A673 (cell line): ENCODE data around the gene MB21D2. TPM values are rescaled to one million over a fixed set of nuclear protein-coding genes. Genes with fewer than 3 reads are reported as not detected.
A peak's percentile ranks its signal among the peaks of the same experiment; 100 is the strongest.

ENCODE experiments used
- BruUV-seq: library from RNA; stranded (reverse); fragments of 400-500 nt; replicated peaks from 2 replicates; lab custom pipeline; 2021; lab: Mats Ljungman, UMichigan
- CTCF ChIA-PET: fragments of 300-600 bp; sonication (Branson Sonifier 250); formaldehyde crosslinking; loops from one replicate; lab custom pipeline; 2022; ENCODE audit warnings: antibody characterized with exemption; lab: Charles Lee
- POLR2A ChIA-PET: fragments of 300-600 bp; sonication (Branson Sonifier 250); formaldehyde crosslinking; loops from one replicate; lab custom pipeline; 2022; ENCODE audit warnings: antibody characterized with exemption; ENCODE audit not compliant: low non-redundant PET; lab: Charles Lee
- DNase-seq: peaks from one replicate; pipeline ENCODE4 v3.0.0-alpha.2; 2015; ENCODE audit warnings: low spot score
- H3K27ac ChIP-seq: fragments of 200-600 bp; sonication (generic); 2 replicates; pipeline ENCODE4 v1.5.1; 2016; ENCODE audit warnings: mixed run types, low read depth, mild to moderate bottlenecking, mixed read lengths, antibody characterized with exemption, low read length; ENCODE audit not compliant: poor library complexity, severe bottlenecking
- H3K27me3 ChIP-seq: fragments of 200-600 bp; sonication (generic); replicated peaks from 2 replicates; pipeline ENCODE4 v1.6.1; 2017; ENCODE audit warnings: mixed run types, low read depth, mild to moderate bottlenecking, mixed read lengths, antibody characterized with exemption, low read length; ENCODE audit not compliant: insufficient read depth, poor library complexity
- H3K36me3 ChIP-seq: fragments of 200-600 bp; sonication (generic); 2 replicates; pipeline ENCODE4 v1.6.1; 2016; ENCODE audit warnings: mixed run types, mild to moderate bottlenecking, mixed read lengths, antibody characterized with exemption, low read length; ENCODE audit not compliant: insufficient read depth, poor library complexity, severe bottlenecking
- H3K4me1 ChIP-seq: fragments of 200-600 bp; sonication (generic); 2 replicates; pipeline ENCODE4 v1.6.1; 2017; ENCODE audit warnings: mixed run types, mild to moderate bottlenecking, mixed read lengths, antibody characterized with exemption, low read length; ENCODE audit not compliant: insufficient read depth, poor library complexity, severe bottlenecking
- H3K4me3 ChIP-seq: fragments of 200-600 bp; sonication (generic); 2 replicates; pipeline ENCODE4 v1.5.1; 2016; ENCODE audit warnings: low read depth, mixed run types, mild to moderate bottlenecking, mixed read lengths, low read length; ENCODE audit not compliant: poor library complexity, severe bottlenecking
- H3K9me3 ChIP-seq: fragments of 200-600 bp; sonication (generic); 2 replicates; pipeline ENCODE4 v1.6.1; 2016; ENCODE audit warnings: mixed run types, low read depth, mild to moderate bottlenecking, mixed read lengths, antibody characterized with exemption, low read length; ENCODE audit not compliant: poor library complexity, severe bottlenecking
- EZH2 ChIP-seq: fragments of 200-600 bp; sonication (generic); IDR thresholded peaks from 2 replicates; pipeline ENCODE4 v1.6.1; 2017; ENCODE audit warnings: borderline replicate concordance, low read depth, mild to moderate bottlenecking, mixed read lengths, antibody characterized with exemption, low read length; ENCODE audit not compliant: poor library complexity, severe bottlenecking
- intact Hi-C: fragments of 100-400 bp; cut with micrococcal nuclease; formaldehyde crosslinking; loops from one replicate; pipeline ENCODE4 v1.10.0; 2022; ENCODE audit not compliant: unreplicated experiment
- total RNA-seq: library from RNA; stranded (reverse); gene quantifications from 2 replicates; pipeline ENCODE4 v1.2.3, GENCODE V29; 2021
- TF ChIP-seq, protein P1 (sequence below): fragments of 300-800, 200-600 bp; sonication (generic); conservative IDR thresholded peaks from 2 replicates; pipeline ENCODE4 v1.5.1; 2017; ENCODE audit warnings: low read depth, mild to moderate bottlenecking, antibody characterized with exemption, low read length, moderate library complexity, mixed read lengths

The MB21D2 gene
- total RNA-seq, 1 experiment from 2014 or later: 8.1 TPM

DNA sequence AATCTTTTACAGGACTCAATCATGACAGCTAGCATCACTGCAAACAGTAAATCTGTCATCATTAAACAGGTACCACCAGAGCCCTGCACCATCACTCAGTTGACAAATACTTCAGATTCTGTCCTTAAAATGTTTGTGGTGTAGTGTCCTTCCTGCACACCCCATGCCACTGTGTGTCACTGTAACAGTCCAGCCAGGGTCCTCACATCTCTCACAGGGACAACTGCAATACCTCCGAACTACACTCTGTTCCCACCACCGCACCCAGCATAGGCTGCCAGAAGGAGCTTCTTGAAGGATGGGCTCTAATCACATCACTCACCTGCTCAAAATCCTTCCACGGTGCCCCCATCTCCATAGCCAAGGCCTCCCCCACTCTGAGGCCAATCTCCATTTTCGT, 100.2 kb downstream of the MB21D2 start:
- no peak overlapping the region for H3K27ac ChIP-seq
- intact Hi-C loops: loop anchor here (2.0 kb wide), 1 partner anchor 99 kb away; the partner anchor contains the start of gene MB21D2
- no TSS peak for BruUV-seq
- no peak for TF ChIP-seq EZH2
- TF ChIP-seq, protein P1, sequence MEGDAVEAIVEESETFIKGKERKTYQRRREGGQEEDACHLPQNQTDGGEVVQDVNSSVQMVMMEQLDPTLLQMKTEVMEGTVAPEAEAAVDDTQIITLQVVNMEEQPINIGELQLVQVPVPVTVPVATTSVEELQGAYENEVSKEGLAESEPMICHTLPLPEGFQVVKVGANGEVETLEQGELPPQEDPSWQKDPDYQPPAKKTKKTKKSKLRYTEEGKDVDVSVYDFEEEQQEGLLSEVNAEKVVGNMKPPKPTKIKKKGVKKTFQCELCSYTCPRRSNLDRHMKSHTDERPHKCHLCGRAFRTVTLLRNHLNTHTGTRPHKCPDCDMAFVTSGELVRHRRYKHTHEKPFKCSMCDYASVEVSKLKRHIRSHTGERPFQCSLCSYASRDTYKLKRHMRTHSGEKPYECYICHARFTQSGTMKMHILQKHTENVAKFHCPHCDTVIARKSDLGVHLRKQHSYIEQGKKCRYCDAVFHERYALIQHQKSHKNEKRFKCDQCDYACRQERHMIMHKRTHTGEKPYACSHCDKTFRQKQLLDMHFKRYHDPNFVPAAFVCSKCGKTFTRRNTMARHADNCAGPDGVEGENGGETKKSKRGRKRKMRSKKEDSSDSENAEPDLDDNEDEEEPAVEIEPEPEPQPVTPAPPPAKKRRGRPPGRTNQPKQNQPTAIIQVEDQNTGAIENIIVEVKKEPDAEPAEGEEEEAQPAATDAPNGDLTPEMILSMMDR: no peak
- CTCF ChIA-PET: interaction anchor here (0.6 to 1.4 kb wide), 5 partner anchors 72 to 233 kb away, joined by 3 to 20 read pairs (median 4); no protein-coding TSS in a partner anchor
- no peaks in the 10 kb centered on the region for H3K9me3 ChIP-seq
- H3K27me3 ChIP-seq: no peaks in the 10 kb centered on the region
- no peak overlapping the region for H3K4me3 ChIP-seq
- POLR2A ChIA-PET: interaction anchor here (0.6 kb wide), 1 partner anchor 105 kb away, joined by 3 read pairs; no protein-coding TSS in a partner anchor
- no peak for DNase-seq
- H3K36me3 ChIP-seq: no peaks in the 10 kb centered on the region
- no peaks in the 10 kb centered on the region for H3K4me1 ChIP-seq

GRCh38 chr3:192817053-192817452, 100.6 kb downstream of the MB21D2 start:
- Histone ChIP-seq H3K27ac (no peak overlapping the region), H3K9me3 (no peaks in the 10 kb centered on the region), H3K4me3 (no peak overlapping the region), H3K36me3 (no peaks in the 10 kb centered on the region), H3K27me3 (no peaks in the 10 kb centered on the region), H3K4me1 (no peaks in the 10 kb centered on the region)
- ChIA-PET POLR2A (no interaction called here), CTCF (interaction anchor here (0.6 to 1.4 kb wide), 6 partner anchors 14 to 756 kb away, joined by 3 to 20 read pairs (median 4); no protein-coding TSS in a partner anchor)
- no peak for TF ChIP-seq EZH2
- TF ChIP-seq, protein P1: no peak
- DNase-seq: no peak
- BruUV-seq: no TSS peak
- intact Hi-C loops: loop anchor here (2.0 kb wide), 1 partner anchor 100 kb away; the partner anchor contains the start of gene MB21D2

GRCh38 chr3:192816351-192816750, 101.3 kb downstream of the MB21D2 start:
- BruUV-seq: no TSS peak
- intact Hi-C loops: loop anchor here (1.0 to 2.0 kb wide), 2 partner anchors 100 to 225 kb away; partner anchors contain the start of gene MB21D2
- Histone ChIP-seq H3K4me1 (no peaks in the 10 kb centered on the region), H3K4me3 (no peak overlapping the region), H3K9me3 (no peaks in the 10 kb centered on the region), H3K27me3 (no peaks in the 10 kb centered on the region), H3K36me3 (no peaks in the 10 kb centered on the region), H3K27ac (no peak overlapping the region)
- POLR2A ChIA-PET: no interaction called here
- TF ChIP-seq, protein P1: peak; percentile 73
- TF ChIP-seq EZH2: no peak
- peak; percentile 71 for DNase-seq
- CTCF ChIA-PET: interaction anchor here (0.6 to 1.2 kb wide), 3 partner anchors 13 to 757 kb away, joined by 3 to 5 read pairs (median 3); no protein-coding TSS in a partner anchor
